ENCODE measurements around the gene TMEM132C. TPM values are rescaled to one million over a fixed set of nuclear protein-coding genes. Genes with fewer than 3 reads are reported as not detected.

The TMEM132C gene
- total and polyA plus RNA-seq, 2 donors (not counting 3 experiments of a cell fraction or from before 2014, with no cell fraction given): not detected

DNA sequence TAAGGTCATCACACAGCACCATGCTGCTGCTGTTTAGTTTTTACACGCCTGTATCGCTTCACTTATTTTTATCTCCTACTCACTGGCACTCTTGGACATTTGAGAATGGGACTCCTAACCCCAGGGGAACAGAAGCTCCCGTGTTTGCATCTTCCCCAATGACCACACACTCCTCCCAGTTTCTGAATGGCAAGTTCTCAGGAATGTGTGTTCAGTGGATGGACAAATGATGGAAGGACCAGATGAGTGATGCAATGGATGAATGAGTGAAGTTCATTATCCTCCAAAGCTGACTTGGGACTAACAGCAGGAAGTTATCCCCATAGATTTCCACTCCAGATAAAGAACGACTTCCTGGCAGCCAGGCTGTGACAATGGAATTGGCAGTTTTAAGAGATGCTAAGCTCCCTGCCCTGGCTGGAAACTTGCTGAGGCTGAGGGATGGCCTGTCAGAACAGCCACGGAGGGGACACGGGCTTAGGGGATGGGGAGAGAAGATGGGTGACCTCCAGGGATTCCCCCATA lies 325.3 kb downstream of the TMEM132C start:
- H4K20me1 ChIP-seq (replicated peaks; ENCODE audit: control insufficient read depth, extremely low read depth, insufficient read depth, low read length): no peaks in the 10 kb centered on the region
- H2AFZ ChIP-seq (ENCODE audit: low read depth, low read length): no peak overlapping the region
- H3K9me1 ChIP-seq (replicated peaks; ENCODE audit: control insufficient read depth, extremely low read depth, insufficient read depth, low read length): no peaks in the 10 kb centered on the region
- DNase-seq (ENCODE audit: low read depth, low spot score): no peak
- dilution Hi-C loops (cut with MboI; ENCODE audit: extremely low pct_ligation_motif_present, low sequenced_read_pairs) (no loop called here), intact Hi-C loops (cut with micrococcal nuclease) (no loop called here)
- no peaks in the 10 kb centered on the region for H3K27me3 ChIP-seq (ENCODE audit: control insufficient read depth in 2 of 2, insufficient read depth in 2 of 2, low read length in 2 of 2)
- H3K36me3 ChIP-seq (ENCODE audit: control insufficient read depth in 2 of 2, extremely low read depth in 1 of 2, insufficient read depth in 2 of 2, low read length in 2 of 2): no peaks in the 10 kb centered on the region
- H3K79me2 ChIP-seq (ENCODE audit: control insufficient read depth, insufficient read depth, low read length): no peaks in the 10 kb centered on the region
- FAIRE-seq: no peak
- H3K4me3 ChIP-seq (replicated peaks in 1 of 3; ENCODE audit: insufficient read depth in 1 of 3, low read depth in 1 of 3, low read length in 3 of 3): no peak overlapping the region
- TF ChIP-seq GATA2 (IDR thresholded peaks at IDR 0.05; ENCODE audit: insufficient read depth, insufficient read length, low read depth, low read length) (no peak), FOS (IDR thresholded peaks at IDR 0.05; ENCODE audit: borderline replicate concordance, insufficient read depth, low read length) (no peak)
- TF ChIP-seq, protein P1, sequence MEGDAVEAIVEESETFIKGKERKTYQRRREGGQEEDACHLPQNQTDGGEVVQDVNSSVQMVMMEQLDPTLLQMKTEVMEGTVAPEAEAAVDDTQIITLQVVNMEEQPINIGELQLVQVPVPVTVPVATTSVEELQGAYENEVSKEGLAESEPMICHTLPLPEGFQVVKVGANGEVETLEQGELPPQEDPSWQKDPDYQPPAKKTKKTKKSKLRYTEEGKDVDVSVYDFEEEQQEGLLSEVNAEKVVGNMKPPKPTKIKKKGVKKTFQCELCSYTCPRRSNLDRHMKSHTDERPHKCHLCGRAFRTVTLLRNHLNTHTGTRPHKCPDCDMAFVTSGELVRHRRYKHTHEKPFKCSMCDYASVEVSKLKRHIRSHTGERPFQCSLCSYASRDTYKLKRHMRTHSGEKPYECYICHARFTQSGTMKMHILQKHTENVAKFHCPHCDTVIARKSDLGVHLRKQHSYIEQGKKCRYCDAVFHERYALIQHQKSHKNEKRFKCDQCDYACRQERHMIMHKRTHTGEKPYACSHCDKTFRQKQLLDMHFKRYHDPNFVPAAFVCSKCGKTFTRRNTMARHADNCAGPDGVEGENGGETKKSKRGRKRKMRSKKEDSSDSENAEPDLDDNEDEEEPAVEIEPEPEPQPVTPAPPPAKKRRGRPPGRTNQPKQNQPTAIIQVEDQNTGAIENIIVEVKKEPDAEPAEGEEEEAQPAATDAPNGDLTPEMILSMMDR (IDR thresholded peaks at IDR 0.05; ENCODE audit: extremely low read depth in 1 of 2, insufficient read depth in 1 of 2, low read depth in 1 of 2, low read length in 2 of 2): no peak
- ChIA-PET CTCF (no interaction called here), POLR2A (no interaction called here)
- H3K4me1 ChIP-seq (ENCODE audit: control insufficient read depth, extremely low read depth, insufficient read depth, low read length): no peaks in the 10 kb centered on the region
- peaks cover 2% of the 10 kb centered on the region for H3K9me3 ChIP-seq (replicated peaks; ENCODE audit: control insufficient read depth, insufficient read depth, low read length)
- BruUV-seq (replicated peaks): no TSS peak
- H3K4me2 ChIP-seq (ENCODE audit: insufficient read depth, low read length): no peak overlapping the region
- H3K27ac ChIP-seq (ENCODE audit: insufficient read depth, low read depth, low read length): no peak overlapping the region
- no peak overlapping the region for H3K9ac ChIP-seq (replicated peaks; ENCODE audit: extremely low read depth, insufficient read depth, low read length)

DNA sequence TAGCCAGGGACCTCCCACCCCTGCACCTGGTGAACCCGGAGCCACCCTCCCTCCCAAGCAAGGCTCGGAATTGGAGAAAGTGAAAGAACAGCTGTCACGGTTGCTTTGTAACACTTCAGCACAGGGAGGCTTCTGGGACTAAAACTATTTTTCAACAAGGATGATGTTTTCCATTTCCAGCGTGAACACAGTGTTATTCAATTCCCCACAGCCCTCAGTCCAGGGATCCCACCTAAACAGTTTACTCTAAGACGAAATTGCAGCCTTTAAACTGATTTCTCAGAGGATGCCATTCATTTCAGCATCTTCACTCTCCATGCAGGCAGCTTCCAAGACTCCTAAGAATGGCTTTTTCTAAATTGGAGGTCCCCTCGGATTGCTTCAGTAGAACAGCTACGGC lies 327.6 kb downstream of the TMEM132C start:
- no peak overlapping the region for H3K9ac ChIP-seq (replicated peaks; ENCODE audit: extremely low read depth, insufficient read depth, low read length)
- dilution Hi-C loops (cut with MboI; ENCODE audit: extremely low pct_ligation_motif_present, low sequenced_read_pairs): no loop called here
- no peaks in the 10 kb centered on the region for H3K9me1 ChIP-seq (replicated peaks; ENCODE audit: control insufficient read depth, extremely low read depth, insufficient read depth, low read length)
- no peaks in the 10 kb centered on the region for H4K20me1 ChIP-seq (replicated peaks; ENCODE audit: control insufficient read depth, extremely low read depth, insufficient read depth, low read length)
- no peak for FAIRE-seq
- H3K9me3 ChIP-seq (replicated peaks; ENCODE audit: control insufficient read depth, insufficient read depth, low read length): no peaks in the 10 kb centered on the region
- DNase-seq (ENCODE audit: low read depth, low spot score): no peak
- H3K4me3 ChIP-seq (replicated peaks in 1 of 3; ENCODE audit: insufficient read depth in 1 of 3, low read depth in 1 of 3, low read length in 3 of 3): no peak overlapping the region
- H3K4me1 ChIP-seq (ENCODE audit: control insufficient read depth, extremely low read depth, insufficient read depth, low read length): no peaks in the 10 kb centered on the region
- CTCF ChIA-PET: no interaction called here
- no peaks in the 10 kb centered on the region for H3K79me2 ChIP-seq (ENCODE audit: control insufficient read depth, insufficient read depth, low read length)
- no peak overlapping the region for H3K4me2 ChIP-seq (ENCODE audit: insufficient read depth, low read length)
- H3K27me3 ChIP-seq (ENCODE audit: control insufficient read depth in 2 of 2, insufficient read depth in 2 of 2, low read length in 2 of 2): no peaks in the 10 kb centered on the region
- no peak overlapping the region for H3K27ac ChIP-seq (ENCODE audit: insufficient read depth, low read depth, low read length)
- H3K36me3 ChIP-seq (ENCODE audit: control insufficient read depth in 2 of 2, extremely low read depth in 1 of 2, insufficient read depth in 2 of 2, low read length in 2 of 2): no peaks in the 10 kb centered on the region
- H2AFZ ChIP-seq (ENCODE audit: low read depth, low read length): no peak overlapping the region
- intact Hi-C loops (cut with micrococcal nuclease): no loop called here
- POLR2A ChIA-PET: no interaction called here
- no peak for TF ChIP-seq FOS (IDR thresholded peaks at IDR 0.05; ENCODE audit: borderline replicate concordance, insufficient read depth, low read length)
- TF ChIP-seq, protein P1 (IDR thresholded peaks at IDR 0.05; ENCODE audit: extremely low read depth in 1 of 2, insufficient read depth in 1 of 2, low read depth in 1 of 2, low read length in 2 of 2): no peak
- TF ChIP-seq GATA2 (IDR thresholded peaks at IDR 0.05; ENCODE audit: insufficient read depth, insufficient read length, low read depth, low read length): no peak
- TF ChIP-seq POLR2A (IDR thresholded peaks at IDR 0.05; ENCODE audit: low read depth, low read length): no peak
- no peak for TF ChIP-seq POLR2AphosphoS5 (IDR thresholded peaks at IDR 0.05; ENCODE audit: insufficient read depth, low read depth, low read length)
- TF ChIP-seq, protein P2, sequence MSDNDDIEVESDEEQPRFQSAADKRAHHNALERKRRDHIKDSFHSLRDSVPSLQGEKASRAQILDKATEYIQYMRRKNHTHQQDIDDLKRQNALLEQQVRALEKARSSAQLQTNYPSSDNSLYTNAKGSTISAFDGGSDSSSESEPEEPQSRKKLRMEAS (IDR thresholded peaks at IDR 0.05; ENCODE audit: insufficient read depth, insufficient read length): no peak
- TF ChIP-seq EZH2 (IDR thresholded peaks at IDR 0.05; ENCODE audit: borderline replicate concordance, low read depth, low read length, severe bottlenecking): no peak
- TF ChIP-seq JUN (IDR thresholded peaks at IDR 0.05; ENCODE audit: borderline replicate concordance, insufficient read depth, insufficient read length, low read depth): no peak
- no peak for TF ChIP-seq MYC (IDR thresholded peaks at IDR 0.05; ENCODE audit: low read depth, low read length)
- BruUV-seq (replicated peaks): no TSS peak

Data from endothelial cell of umbilical vein (primary cell).